HepG2 (cell line): ENCODE measurements around the gene SEMA4B. TPM values are rescaled to one million over a fixed set of nuclear protein-coding genes. Genes with fewer than 3 reads are reported as not detected.

ENCODE experiments used
- BORCS8-MEF2B ChIP-seq: sonication (generic); formaldehyde crosslinking; IDR thresholded peaks from 2 replicates; pipeline ENCODE4 v1.8.0; 2022; ENCODE audit warnings: mild to moderate bottlenecking, missing genetic modification reagents
- DMAP1 ChIP-seq: IDR thresholded peaks from 2 replicates; pipeline ENCODE4 v1.6.1; 2016
- FLYWCH1 ChIP-seq: sonication (generic); formaldehyde crosslinking; IDR thresholded peaks from 2 replicates; pipeline ENCODE4 v1.8.1; 2023; ENCODE audit warnings: mild to moderate bottlenecking, missing genetic modification reagents
- FOXA3 ChIP-seq: IDR thresholded peaks from 2 replicates; pipeline ENCODE4 v1.6.1; 2016; ENCODE audit warnings: missing genetic modification reagents, missing compliant biosample characterization
- HMG20A ChIP-seq: IDR thresholded peaks from 2 replicates; pipeline ENCODE4 v1.6.1; 2016; ENCODE audit warnings: borderline replicate concordance
- KLF12 ChIP-seq: sonication (generic); formaldehyde crosslinking; IDR thresholded peaks from 2 replicates; pipeline ENCODE4 v1.4.0; 2020; ENCODE audit warnings: missing genetic modification reagents, borderline replicate concordance
- NR2F2 ChIP-seq: IDR thresholded peaks from 2 replicates; pipeline ENCODE4 v1.6.1; 2012; ENCODE audit warnings: low read depth, inconsistent platforms, borderline replicate concordance
- PAF1 ChIP-seq: IDR thresholded peaks from 2 replicates; pipeline ENCODE4 v1.6.1; 2016; ENCODE audit warnings: missing genetic modification reagents, missing compliant biosample characterization
- RFXAP ChIP-seq: sonication (generic); formaldehyde crosslinking; IDR thresholded peaks from 2 replicates; pipeline ENCODE4 v1.4.0; 2020; ENCODE audit warnings: missing genetic modification reagents, borderline replicate concordance
- SRSF1 ChIP-seq: fragments of 200-400 bp; formaldehyde crosslinking; optimal IDR thresholded peaks from 2 replicates; pipeline ENCODE3; 2017; ENCODE audit warnings: mild to moderate bottlenecking, low read depth, low read length, moderate library complexity
- YEATS2 ChIP-seq: sonication (generic); formaldehyde crosslinking; IDR thresholded peaks from 2 replicates; pipeline ENCODE4 v1.4.0; 2020; ENCODE audit warnings: missing genetic modification reagents, borderline replicate concordance
- ZFP41 ChIP-seq: sonication (generic); formaldehyde crosslinking; IDR thresholded peaks from 2 replicates; pipeline ENCODE4 v1.4.0; 2020; ENCODE audit warnings: mild to moderate bottlenecking, missing genetic modification reagents, borderline replicate concordance
- ZNF17 ChIP-seq: sonication (generic); formaldehyde crosslinking; IDR thresholded peaks from 2 replicates; pipeline ENCODE4 v1.5.0; 2020; ENCODE audit warnings: mild to moderate bottlenecking, missing genetic modification reagents
- ZNF264 ChIP-seq: sonication (generic); formaldehyde crosslinking; IDR thresholded peaks from 2 replicates; pipeline ENCODE4 v1.4.0; 2020; ENCODE audit warnings: missing genetic modification reagents
- ZNF367 ChIP-seq: sonication (generic); formaldehyde crosslinking; IDR thresholded peaks from 2 replicates; pipeline ENCODE4 v1.4.0; 2020; ENCODE audit warnings: missing genetic modification reagents, borderline replicate concordance
- ZNF530 ChIP-seq: sonication (generic); formaldehyde crosslinking; IDR thresholded peaks from 2 replicates; pipeline ENCODE4 v1.5.0; 2020; ENCODE audit warnings: low read depth, mild to moderate bottlenecking, missing genetic modification reagents
- polyA plus RNA-seq, 8 experiments: library from polyadenylated mRNA; depleted of rRNA in 3 of 8; stranded (reverse) in 7 of 8; unstranded in 1 of 8; fragments of >200 nt; fragmentation: Illumina TruSeq in 4 of 8; extraction: Trizol in 4 of 8; gene quantifications; 2 replicates each; pipeline versions ENCODE4 v1.2.1 to v1.2.3, GENCODE V29; 2011 to 2016; ENCODE audit warnings: low read depth in 4 of 8, missing spikeins in 1 of 8, mixed read lengths in 1 of 8; ENCODE audit not compliant: insufficient read depth in 1 of 8
- total RNA-seq, 5 experiments: library from RNA; depleted of rRNA; stranded (reverse); fragments of >200 nt; fragmentation: Illumina TruSeq; extraction: Trizol; gene quantifications; 2 replicates each; pipeline ENCODE4 v1.2.3, GENCODE V29; 2016; ENCODE audit warnings: low read depth in 1 of 5
- TF ChIP-seq, protein P1 (sequence below): IDR thresholded peaks from 2 replicates; pipeline ENCODE4 v1.6.1; 2012; ENCODE audit warnings: low read length, improper control_type of control experiment
- TF ChIP-seq, protein P2 (sequence below): IDR thresholded peaks from 2 replicates; pipeline ENCODE4 v1.6.1; 2018; ENCODE audit warnings: missing genetic modification reagents, mild to moderate bottlenecking, missing compliant biosample characterization
- TF ChIP-seq, protein P3 (sequence below): sonication (generic); formaldehyde crosslinking; IDR thresholded peaks from 2 replicates; pipeline ENCODE4 v1.5.1; 2020; ENCODE audit warnings: mild to moderate bottlenecking, missing genetic modification reagents
- TF ChIP-seq, protein P4 (sequence below): sonication (generic); formaldehyde crosslinking; IDR thresholded peaks from 2 replicates; pipeline ENCODE4 v1.4.0; 2020; ENCODE audit warnings: missing genetic modification reagents

The SEMA4B gene
- total and polyA plus RNA-seq, 2 of the 13 experiments (the other 11 are each of a cell fraction or from before 2014, with no cell fraction given) = 2.1 to 17.0 TPM

DNA sequence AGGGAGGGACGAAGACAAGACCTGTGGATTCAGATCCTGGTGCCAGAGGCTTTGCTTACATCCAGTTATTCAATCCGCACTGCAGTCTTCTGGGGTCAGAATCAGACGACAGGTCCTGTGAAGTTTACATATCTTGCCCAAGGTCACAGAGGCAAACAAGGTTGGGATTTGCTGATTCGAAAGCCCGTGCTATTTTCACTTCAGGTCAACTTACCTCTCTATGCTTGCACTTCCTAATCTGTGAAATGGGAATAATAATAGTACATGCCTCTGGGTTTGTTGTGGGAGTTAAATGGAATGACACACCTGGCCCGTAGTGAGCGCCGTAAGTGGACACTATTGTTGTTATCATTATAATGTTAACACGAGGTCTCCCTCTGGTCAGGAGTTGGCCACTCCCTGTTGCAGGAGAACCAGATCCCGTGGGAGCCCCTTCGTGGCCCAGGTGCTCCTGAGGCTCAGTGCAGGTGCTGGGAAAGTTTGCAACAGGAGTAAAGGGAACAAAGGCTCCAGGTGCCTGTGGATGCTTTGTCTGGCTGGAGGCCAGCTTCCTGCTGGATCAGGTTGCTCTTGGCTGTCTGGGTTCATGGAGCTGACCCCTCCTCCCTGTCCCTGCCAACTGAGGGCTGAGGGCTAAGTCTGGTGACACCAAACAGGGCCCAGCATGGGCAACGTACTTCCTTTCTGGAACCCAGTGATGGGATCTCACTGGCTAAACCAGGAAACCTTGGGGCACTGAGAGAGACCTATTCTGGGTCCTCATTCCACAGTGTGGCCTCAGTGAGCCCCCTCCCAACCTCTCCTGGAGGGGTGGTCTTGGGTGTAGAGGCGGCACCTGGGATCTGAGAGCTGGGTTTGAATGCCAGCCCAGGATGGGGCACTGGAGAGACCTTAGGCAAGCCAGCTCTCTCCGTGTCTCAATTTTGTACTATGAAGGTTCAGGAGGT, 40.1 kb upstream of the SEMA4B start (continued):
- TF ChIP-seq YEATS2 (CRISPR knock-in tag) (peak; percentile 8; the same call in 1 of the 2 replicates), FLYWCH1 (no peak), SRSF1 (no peak), FOXA3 (CRISPR knock-in tag) (peak; percentile 59), PAF1 (CRISPR knock-in tag) (no peak), DMAP1 (CRISPR knock-in tag) (no peak), ZNF367 (no peak), HMG20A (CRISPR knock-in tag) (peak; percentile 40; the same call in 1 of the 2 replicates), ZNF530 (CRISPR knock-in tag) (no peak), ZFP41 (CRISPR knock-in tag) (no peak), RFXAP (CRISPR knock-in tag) (no peak), ZNF17 (no peak), KLF12 (CRISPR knock-in tag) (no peak), ZNF264 (CRISPR knock-in tag) (0 out of 2 replicates have a peak, but pooled peaks have one; percentile 29), NR2F2 (peak; percentile 38; the same call in 1 of the 2 replicates), BORCS8-MEF2B (no peak)
- TF ChIP-seq, protein P1, sequence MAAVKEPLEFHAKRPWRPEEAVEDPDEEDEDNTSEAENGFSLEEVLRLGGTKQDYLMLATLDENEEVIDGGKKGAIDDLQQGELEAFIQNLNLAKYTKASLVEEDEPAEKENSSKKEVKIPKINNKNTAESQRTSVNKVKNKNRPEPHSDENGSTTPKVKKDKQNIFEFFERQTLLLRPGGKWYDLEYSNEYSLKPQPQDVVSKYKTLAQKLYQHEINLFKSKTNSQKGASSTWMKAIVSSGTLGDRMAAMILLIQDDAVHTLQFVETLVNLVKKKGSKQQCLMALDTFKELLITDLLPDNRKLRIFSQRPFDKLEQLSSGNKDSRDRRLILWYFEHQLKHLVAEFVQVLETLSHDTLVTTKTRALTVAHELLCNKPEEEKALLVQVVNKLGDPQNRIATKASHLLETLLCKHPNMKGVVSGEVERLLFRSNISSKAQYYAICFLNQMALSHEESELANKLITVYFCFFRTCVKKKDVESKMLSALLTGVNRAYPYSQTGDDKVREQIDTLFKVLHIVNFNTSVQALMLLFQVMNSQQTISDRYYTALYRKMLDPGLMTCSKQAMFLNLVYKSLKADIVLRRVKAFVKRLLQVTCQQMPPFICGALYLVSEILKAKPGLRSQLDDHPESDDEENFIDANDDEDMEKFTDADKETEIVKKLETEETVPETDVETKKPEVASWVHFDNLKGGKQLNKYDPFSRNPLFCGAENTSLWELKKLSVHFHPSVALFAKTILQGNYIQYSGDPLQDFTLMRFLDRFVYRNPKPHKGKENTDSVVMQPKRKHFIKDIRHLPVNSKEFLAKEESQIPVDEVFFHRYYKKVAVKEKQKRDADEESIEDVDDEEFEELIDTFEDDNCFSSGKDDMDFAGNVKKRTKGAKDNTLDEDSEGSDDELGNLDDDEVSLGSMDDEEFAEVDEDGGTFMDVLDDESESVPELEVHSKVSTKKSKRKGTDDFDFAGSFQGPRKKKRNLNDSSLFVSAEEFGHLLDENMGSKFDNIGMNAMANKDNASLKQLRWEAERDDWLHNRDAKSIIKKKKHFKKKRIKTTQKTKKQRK = no peak
- TF ChIP-seq, protein P2, sequence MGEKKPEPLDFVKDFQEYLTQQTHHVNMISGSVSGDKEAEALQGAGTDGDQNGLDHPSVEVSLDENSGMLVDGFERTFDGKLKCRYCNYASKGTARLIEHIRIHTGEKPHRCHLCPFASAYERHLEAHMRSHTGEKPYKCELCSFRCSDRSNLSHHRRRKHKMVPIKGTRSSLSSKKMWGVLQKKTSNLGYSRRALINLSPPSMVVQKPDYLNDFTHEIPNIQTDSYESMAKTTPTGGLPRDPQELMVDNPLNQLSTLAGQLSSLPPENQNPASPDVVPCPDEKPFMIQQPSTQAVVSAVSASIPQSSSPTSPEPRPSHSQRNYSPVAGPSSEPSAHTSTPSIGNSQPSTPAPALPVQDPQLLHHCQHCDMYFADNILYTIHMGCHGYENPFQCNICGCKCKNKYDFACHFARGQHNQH (CRISPR knock-in tag) = no peak
- TF ChIP-seq, protein P3, sequence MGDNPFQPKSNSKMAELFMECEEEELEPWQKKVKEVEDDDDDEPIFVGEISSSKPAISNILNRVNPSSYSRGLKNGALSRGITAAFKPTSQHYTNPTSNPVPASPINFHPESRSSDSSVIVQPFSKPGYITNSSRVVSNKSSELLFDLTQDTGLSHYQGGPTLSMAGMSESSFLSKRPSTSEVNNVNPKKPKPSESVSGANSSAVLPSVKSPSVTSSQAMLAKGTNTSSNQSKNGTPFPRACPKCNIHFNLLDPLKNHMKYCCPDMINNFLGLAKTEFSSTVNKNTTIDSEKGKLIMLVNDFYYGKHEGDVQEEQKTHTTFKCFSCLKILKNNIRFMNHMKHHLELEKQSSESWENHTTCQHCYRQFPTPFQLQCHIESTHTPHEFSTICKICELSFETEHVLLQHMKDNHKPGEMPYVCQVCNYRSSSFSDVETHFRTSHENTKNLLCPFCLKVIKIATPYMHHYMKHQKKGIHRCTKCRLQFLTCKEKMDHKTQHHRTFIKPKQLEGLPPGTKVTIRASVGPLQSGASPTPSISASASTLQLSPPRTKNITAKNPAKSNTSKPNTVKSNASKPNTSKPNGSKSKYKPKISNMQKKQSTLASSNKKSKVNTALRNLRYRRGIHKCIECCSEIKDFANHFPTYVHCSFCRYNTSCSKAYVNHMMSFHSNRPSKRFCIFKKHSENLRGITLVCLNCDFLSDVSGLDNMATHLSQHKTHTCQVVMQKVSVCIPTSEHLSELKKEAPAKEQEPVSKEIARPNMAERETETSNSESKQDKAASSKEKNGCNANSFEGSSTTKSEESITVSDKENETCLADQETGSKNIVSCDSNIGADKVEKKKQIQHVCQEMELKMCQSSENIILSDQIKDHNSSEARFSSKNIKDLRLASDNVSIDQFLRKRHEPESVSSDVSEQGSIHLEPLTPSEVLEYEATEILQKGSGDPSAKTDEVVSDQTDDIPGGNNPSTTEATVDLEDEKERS (CRISPR knock-in tag) = peak; percentile 84
- TF ChIP-seq, protein P4, sequence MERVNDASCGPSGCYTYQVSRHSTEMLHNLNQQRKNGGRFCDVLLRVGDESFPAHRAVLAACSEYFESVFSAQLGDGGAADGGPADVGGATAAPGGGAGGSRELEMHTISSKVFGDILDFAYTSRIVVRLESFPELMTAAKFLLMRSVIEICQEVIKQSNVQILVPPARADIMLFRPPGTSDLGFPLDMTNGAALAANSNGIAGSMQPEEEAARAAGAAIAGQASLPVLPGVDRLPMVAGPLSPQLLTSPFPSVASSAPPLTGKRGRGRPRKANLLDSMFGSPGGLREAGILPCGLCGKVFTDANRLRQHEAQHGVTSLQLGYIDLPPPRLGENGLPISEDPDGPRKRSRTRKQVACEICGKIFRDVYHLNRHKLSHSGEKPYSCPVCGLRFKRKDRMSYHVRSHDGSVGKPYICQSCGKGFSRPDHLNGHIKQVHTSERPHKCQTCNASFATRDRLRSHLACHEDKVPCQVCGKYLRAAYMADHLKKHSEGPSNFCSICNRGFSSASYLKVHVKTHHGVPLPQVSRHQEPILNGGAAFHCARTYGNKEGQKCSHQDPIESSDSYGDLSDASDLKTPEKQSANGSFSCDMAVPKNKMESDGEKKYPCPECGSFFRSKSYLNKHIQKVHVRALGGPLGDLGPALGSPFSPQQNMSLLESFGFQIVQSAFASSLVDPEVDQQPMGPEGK (CRISPR knock-in tag) = no peak
